HG02938 (cell line): ENCODE data around the gene ZNF100.
A peak's percentile ranks its signal among the peaks of the same experiment; 100 is the strongest.
"Not testable (repeated sequence)": the region's sequence is repeated elsewhere in the genome, so short reads cannot be mapped to it uniquely, and the experiment has no call there.

Source experiments
- ATAC-seq: cut with Tn5 transposase; IDR thresholded peaks from one replicate; pipeline ENCODE4 v1.9.1; 2021; ENCODE audit warnings: mild to moderate bottlenecking, moderate library complexity; ENCODE audit not compliant: unreplicated experiment

The ZNF100 gene

DNA sequence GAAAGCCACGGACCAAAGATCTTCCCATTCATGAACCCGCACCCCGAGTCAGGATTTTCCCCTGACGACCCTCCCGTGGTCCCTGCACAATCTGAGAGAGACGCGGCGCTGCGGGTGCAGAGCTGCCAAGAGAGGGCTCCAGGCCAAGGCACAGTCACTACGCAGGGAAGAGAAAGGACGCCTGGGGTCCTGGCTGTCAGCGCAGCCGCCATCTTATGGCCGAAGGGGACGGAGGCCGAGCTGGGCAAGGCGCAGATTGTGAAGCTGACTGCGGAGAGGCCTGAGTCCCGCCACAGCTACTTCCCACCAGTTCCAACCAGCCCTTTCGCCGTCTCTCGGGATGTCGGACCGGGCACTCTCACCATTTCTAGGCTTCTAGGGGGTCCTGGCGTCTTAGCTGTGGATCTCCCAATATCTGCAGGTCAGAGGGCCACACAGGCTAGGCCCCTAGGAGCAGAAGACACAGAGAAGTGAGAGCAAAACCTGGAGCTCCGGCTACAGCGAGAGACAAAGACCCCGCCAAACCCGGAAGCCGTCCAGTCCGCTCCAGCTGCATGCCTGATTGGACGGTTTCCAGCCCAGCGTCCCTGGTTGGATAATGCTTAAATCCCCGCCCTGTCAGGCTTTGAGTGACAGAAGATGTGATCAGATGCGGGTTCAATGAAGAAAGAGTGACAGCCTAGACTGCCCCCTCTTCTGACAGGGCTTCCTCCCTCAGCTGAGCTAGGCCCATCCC is at the start of gene ZNF100:
Gene ZNF100 (minus strand): TSS at position 515 of the 736 bp plus-strand sequence. CDS start 150 bp downstream, at position 365.
- ATAC-seq, result peak; percentile 94

DNA sequence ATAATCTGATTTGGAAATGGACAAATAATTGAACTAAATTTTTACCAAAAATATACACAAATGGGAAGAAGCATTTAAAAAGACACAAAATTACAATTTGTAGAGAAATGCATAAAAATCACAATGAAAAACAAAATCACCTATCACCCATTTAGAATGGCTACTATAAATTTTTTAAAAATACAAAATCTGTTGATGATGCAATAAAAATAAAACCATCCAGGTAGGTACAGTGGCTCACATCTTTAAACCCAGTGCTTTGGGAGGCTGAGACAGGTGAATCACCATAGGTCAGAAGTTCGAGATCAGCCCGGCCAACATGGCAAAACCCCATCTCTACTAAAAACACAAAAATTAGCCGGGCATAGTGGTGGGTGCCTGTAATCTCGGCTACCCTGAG is 45.1 kb upstream of the ZNF100 start:
- ATAC-seq, result no peak

DNA sequence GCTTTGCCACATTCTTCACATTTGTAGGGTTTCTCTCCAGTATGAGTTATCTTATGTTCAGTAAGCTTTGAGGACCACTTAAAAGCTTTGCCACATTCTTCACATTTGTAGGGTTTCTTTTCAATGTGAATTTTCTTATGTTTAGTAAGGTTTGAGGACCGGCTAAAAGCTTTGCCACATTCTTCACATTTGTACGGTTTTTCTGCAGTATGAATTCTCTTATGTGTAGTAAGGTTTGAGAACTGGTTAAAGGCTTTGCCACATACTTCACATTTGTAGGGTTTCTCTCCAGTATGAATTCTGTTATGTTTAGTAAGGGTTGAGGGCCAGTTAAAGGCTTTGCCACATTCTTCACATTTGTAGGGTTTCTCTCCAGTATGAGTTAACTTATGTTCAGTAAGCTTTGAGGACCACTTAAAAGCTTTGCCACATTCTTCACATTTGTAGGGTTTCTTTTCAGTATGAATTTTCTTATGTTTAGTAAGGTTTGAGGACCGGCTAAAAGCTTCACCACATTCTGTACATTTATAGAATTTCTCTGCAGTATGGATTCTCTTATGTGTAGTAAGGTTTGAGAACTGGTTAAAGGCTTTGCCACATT is 41.1 kb upstream of the ZNF100 start:
- ATAC-seq, result not testable (repeated sequence)

DNA sequence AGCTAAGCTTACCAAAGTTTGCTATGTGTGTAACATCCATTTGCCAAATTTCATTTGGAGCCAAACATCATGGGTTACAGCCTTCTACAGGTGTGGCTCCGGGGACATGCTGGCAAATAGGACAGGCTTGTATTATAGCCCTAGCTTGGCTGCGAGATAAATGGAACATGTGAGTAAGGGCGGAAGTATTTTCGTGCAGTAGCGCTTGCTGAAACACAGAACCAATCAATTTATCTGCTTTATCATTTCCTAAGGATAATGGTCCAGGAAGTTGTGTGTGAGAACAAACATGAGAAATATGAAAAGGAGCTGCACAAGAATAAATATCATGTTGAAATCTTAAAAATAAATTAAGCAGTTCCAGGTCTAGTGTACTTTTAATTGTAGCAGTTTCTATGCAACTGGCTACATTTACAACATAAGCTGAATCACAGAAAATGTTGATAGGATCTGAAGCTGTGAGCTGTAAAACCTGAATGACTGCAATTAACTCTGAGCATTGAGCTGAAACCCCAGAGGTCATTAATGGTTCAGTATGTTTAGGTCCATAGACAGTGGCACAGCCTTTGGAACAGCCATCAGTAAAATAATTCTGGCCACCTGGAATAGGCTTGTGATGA is 22.2 kb upstream of the ZNF100 start:
- no peak for ATAC-seq

- no peak for ATAC-seq
Measured at GRCh38 chr19:21786936-21787335, 19.6 kb upstream of the ZNF100 start.

- ATAC-seq, result not testable (repeated sequence)
Measured at GRCh38 chr19:21775792-21776191, 8.4 kb upstream of the ZNF100 start.

- ATAC-seq, result peak; percentile 6
Measured at GRCh38 chr19:21766705-21767064, 694 bp downstream of the ZNF100 start.

DNA sequence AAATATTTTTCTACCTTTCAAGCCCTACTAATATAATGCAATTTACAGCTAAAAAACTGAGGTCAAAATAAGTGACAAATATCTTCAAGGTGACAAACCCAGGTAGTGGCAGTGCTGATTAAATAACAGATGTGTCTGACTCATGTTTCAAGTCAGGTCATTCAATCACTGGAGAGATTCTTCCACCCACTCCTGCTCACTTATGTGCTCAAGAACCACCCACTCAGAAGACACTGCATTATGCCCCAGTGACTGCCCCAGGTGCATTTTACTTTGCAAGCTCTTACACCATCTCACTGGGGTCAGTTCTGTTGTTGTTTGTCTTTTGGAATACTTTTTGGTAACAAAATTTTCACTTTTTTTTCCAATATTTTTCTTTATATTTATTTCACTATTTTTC is 2.2 kb downstream of the ZNF100 start:
- ATAC-seq, result no peak

- not testable (repeated sequence) for ATAC-seq
Measured at GRCh38 chr19:21761547-21761946, 5.8 kb downstream of the ZNF100 start.

DNA sequence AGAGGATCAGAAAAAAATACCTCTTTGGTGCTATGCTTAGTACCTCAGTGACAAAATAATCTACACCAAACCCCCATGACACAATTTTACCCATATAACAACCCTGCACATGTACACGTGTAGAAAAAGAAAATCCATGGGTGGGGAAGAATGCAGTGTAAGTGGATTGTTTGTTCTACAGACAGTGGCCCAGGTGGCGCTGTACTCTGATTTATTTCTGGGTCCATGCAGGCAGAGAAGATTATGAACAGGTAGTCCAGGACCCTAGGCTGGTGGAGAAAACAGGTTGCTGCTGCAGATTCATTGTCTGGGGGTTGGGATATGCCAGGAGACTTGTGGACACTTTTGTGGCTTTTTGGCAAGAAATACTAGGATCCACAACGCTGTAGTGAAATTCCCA is 9.1 kb downstream of the ZNF100 start:
- no peak for ATAC-seq

- not testable (repeated sequence) for ATAC-seq
Measured at GRCh38 chr19:21755555-21755954, 11.8 kb downstream of the ZNF100 start.

DNA sequence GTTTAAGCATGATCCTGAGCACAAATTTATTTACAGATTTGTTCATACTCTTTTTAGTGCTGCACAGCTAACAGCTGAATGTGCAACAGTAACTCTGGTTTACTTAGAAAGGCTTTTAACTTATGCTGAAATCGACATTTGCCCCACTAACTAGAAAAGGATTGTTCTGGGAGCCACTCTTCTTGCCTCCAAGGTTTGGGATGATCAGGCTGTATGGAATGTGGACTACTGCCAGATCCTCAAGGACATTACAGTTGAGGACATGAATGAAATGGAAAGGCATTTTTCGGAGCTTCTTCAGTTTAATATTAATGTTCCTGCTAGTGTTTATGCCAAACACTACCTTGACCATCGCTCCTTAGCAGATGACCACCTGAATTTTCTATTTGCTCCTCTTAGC is 16.0 kb downstream of the ZNF100 start:
- ATAC-seq, result no peak

GRCh38 chr19:21750586-21751128 is 16.7 kb downstream of the ZNF100 start:
- ATAC-seq, result no peak

DNA sequence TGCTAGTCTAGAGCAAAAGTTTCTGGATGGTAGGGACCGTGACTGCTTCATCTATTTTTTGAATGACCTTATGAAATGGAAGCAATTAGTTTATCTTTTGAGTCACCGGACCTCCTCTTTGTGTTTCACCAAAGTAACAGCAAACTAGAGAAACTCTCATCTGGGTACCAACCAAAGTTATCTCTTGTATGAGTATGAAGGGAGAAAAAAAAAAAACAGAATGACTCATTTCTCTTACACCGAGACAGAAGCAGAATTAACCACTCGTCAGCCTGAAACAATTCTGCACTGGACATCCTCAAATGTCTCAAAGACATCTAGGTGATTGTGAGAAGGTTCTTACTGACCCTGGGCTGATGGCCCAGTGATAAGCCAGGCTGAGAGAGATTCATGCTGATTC is 18.3 kb downstream of the ZNF100 start:
- ATAC-seq, result no peak

- ATAC-seq, result no peak
Measured at GRCh38 chr19:21748088-21748487, 19.3 kb downstream of the ZNF100 start.

GRCh38 chr19:21740559-21740958 is 26.8 kb downstream of the ZNF100 start:
- ATAC-seq, result no peak

DNA sequence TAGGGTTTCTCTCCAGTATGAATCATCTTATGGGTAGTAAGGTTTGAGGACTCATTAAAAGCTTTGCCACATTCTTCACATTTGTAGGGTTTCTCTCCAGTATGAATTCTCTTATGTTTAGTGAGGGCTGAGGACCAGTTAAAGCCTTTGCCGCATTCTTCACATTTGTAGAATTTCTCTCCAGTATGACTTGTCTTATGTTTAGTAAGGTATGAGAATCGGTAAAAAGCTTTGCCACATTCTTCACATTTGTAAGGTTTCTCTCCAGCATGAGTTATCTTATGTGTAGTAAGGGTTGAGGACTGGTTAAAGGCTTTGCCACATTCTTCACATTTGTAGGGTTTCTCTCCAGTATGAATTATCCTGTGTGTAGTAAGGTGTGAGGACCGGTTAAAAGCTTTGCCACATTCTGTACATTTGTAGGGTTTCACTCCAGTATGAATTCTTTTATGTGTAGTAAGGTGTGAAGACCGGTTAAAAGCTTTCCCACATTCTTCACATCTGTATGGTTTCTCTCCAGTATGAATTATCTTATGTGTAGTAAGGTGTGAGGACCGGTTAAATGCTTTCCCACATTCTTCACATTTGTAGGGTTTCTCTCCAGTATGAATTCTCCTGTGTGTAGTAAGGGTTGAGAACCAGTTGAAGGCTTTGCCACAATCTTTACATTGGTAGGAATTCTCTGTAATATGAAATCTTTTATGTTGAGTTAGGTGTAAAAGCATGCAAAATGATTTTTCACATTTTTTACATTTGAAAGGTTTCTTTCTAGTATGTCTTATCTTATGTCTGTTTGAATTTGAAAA is 40.2 kb downstream of the ZNF100 start:
- ATAC-seq, result not testable (repeated sequence)

DNA sequence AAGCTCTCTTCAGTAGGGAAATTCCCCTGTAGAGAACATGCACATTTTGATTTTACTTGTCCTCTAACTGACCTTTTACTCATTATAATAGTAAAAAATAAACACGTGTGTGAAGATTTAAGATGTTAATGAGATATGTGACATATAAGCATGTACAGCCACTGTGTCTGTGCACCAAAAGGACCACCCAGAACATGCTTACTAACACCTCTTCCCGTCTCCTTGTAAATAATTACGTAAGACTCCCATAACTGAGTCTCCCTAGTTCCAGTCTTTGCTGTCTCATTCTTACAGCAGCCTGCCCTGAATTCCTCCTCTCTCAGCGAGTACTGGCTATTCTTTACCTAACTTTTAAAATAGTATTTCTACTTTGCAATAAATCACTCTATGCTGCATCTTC is 53.6 kb downstream of the ZNF100 start:
- no peak for ATAC-seq

GRCh38 chr19:21709464-21709863 is 57.9 kb downstream of the ZNF100 start:
- no peak for ATAC-seq

DNA sequence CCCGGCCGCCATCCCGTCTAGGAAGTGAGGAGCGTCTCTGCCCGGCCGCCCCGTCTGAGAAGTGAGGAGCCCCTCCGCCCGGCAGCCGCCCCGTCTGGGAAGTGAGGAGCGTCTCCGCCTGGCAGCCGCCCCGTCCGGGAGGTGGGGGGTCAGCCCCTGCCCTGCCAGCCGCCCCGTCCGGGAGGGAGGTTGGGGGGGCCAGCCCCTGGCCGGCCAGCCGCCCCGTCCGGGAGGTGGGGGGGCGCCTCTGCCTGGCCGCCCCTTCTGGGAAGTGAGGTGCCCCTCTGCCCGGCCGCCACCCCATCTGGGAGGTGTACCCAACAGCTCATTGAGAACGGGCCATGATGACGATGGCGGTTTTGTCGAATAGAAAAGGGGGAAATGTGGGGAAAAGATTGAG is 59.5 kb downstream of the ZNF100 start:
- not testable (repeated sequence) for ATAC-seq

DNA sequence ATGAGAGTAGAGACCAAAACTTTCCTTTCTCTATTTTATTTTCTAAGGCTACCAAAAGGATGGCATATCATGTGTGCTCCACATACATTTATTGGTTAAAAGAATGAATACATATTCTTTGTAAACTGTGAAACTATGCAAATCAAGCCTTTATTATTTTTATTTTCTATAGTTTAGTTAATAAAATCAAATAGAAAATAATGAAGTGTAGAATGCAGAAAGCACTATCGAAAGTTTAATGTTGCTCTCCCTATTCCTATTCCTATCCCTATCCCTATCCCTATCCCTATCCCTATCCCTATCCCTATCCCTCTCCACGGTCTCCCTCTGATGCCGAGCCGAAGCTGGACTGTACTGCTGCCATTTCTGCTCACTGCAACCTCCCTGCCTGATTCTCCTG is 60.3 kb downstream of the ZNF100 start:
- no peak for ATAC-seq
